ENCODE results near the gene RBP7.

- TF ChIP-seq CTCF (IDR thresholded peaks at IDR 0.05; ENCODE audit: low read length): no peak
- TF ChIP-seq EZH2 (optimal IDR thresholded peaks at IDR 0.05; ENCODE audit: low read depth, low read length): no peak
Measured at GRCh38 chr1:10051656-10052055, 54.6 kb downstream of the RBP7 start.
